Fibroblast of villous mesenchyme (primary cell): ENCODE measurements around the gene TOP2B. TPM values are rescaled to one million over a fixed set of nuclear protein-coding genes. Genes with fewer than 3 reads are reported as not detected.

Experiments used
- DNase-seq: peaks from one replicate; pipeline ENCODE4 v3.0.0-alpha.2; 2010; ENCODE audit warnings: low read depth
- H3K4me3 ChIP-seq: 2 replicates; pipeline ENCODE4 v1.5.1; 2011; ENCODE audit warnings: low read depth, mild to moderate bottlenecking, low read length
- total RNA-seq: library from RNA; depleted of rRNA; stranded (reverse); fragments of >200 nt; gene quantifications from 2 replicates; pipeline ENCODE4 v1.2.3, GENCODE V29; 2012
- TF ChIP-seq, protein P1 (sequence below): IDR thresholded peaks from 2 replicates; pipeline ENCODE4 v1.5.1; 2012; ENCODE audit warnings: low read depth, mild to moderate bottlenecking, low read length; ENCODE audit not compliant: insufficient read depth

TOP2B gene
- total RNA-seq, 1 donor: 88.5 TPM

DNA sequence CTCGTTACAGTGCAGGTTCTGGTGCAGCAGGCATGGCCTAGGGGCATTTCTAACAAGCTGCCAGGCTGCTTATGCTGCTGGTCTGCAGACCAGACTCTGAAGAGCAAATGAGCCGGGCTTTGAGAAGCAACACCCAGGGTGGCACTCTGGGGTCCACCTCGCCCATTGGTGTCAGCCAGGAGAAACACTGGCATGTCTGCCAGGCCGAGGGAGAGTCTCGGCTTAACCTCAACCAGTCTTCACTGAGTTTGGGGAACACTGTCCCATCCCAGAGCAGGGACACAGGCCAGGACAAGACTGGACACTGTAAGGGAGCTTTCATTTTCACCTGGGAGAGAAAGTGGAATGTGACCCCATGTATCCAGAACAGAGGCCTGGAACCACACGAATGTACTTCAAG lies 93.4 kb downstream of the TOP2B start:
- no peak for DNase-seq
- H3K4me3 ChIP-seq: no peak overlapping the region
- TF ChIP-seq, protein P1, sequence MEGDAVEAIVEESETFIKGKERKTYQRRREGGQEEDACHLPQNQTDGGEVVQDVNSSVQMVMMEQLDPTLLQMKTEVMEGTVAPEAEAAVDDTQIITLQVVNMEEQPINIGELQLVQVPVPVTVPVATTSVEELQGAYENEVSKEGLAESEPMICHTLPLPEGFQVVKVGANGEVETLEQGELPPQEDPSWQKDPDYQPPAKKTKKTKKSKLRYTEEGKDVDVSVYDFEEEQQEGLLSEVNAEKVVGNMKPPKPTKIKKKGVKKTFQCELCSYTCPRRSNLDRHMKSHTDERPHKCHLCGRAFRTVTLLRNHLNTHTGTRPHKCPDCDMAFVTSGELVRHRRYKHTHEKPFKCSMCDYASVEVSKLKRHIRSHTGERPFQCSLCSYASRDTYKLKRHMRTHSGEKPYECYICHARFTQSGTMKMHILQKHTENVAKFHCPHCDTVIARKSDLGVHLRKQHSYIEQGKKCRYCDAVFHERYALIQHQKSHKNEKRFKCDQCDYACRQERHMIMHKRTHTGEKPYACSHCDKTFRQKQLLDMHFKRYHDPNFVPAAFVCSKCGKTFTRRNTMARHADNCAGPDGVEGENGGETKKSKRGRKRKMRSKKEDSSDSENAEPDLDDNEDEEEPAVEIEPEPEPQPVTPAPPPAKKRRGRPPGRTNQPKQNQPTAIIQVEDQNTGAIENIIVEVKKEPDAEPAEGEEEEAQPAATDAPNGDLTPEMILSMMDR: no peak

DNA sequence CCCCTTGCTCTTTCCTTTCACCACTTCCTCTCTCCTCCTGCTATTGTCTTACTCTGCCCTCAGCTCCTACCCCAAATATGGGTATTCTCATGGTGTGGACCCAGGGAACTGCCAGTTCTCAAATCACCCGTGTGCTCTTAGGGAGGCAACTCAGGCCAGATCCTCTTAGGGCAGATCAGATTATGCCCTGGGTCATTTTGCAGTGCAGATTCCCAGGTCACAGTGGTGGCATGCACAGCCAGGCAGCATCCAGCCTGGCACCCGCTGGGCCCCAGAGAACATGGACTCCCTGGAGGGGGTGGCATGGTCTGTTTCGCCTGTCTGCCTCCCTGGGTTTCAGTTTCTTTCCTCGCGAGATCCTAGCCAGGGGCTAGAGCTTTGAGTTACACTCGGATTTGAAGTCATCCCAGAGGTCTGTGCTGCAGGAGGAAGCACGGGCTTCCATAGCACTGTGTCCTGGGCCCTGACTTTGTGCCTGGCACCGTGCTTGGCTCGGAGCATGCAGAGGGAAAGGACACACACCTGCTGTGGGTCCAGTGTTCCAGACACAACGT lies 96.1 kb downstream of the TOP2B start:
- no peak overlapping the region for H3K4me3 ChIP-seq
- DNase-seq: no peak
- TF ChIP-seq, protein P1: no peak

DNA sequence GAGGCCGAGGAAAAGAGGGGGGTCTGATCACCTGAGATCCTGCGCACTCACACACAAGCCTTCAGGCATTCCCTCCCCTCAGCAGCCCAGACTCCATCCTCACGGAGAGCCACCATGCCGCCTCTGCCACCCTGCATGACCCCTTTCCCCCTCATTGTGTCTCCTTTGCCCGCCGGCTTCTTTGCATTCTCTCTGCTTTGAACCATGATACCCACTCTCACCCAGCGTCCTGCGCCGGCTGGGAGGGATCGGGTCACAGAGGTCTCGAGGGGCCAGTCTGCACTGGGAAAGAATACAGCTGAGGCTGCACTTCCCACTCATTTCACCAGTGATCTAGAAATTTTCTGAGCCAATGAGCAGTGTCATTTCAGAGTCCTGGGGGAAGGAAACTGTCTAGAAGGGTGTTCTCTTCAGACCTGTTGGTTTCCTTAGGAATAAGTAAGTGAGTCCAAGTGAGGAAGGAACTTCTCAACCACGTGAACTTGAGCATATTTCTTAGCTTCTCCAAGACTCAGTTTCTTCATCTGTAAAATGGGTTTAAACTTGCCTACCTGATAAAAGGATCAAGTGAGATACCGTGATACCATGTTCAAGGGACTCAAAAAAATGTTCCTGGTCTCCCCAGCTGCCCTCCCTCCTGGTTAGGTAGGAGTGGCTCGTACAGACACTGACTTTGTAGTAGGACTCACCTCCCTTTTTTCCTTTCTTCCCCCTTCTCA lies 96.7 kb downstream of the TOP2B start:
- TF ChIP-seq, protein P1: no peak
- DNase-seq: no peak
- no peak overlapping the region for H3K4me3 ChIP-seq

GRCh38 chr3:25567388-25567787 lies 97.3 kb downstream of the TOP2B start:
- DNase-seq: no peak
- H3K4me3 ChIP-seq: no peak overlapping the region
- TF ChIP-seq, protein P1: no peak

DNA sequence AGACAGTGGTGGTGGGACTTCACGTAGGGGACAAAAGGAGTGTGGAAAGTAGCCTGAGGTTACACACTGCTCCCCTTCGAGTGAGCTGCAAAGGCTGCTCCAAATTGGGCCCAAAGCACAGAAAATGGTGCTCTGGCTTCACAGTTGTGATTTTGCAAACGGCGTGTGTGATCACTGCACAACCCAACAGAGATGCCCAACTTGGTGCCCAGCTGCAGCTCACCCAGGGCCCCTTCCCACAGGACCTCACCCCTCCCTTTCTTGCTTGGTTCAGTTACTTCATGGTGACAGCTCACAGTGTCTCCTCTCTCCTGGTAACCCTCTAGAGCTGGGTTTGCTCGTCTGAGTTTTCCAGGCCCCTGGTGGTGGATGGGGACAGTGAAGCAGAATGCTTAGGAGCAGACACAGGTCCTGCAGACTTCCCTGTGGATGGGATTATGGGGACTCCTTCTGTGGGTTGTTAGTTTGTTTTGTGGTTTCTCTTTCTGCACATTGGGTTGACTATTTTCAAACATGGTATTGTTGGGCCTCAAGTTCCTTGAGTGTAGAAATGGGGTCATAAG lies 98.3 kb downstream of the TOP2B start:
- DNase-seq: no peak
- TF ChIP-seq, protein P1: peak; percentile 18

DNA sequence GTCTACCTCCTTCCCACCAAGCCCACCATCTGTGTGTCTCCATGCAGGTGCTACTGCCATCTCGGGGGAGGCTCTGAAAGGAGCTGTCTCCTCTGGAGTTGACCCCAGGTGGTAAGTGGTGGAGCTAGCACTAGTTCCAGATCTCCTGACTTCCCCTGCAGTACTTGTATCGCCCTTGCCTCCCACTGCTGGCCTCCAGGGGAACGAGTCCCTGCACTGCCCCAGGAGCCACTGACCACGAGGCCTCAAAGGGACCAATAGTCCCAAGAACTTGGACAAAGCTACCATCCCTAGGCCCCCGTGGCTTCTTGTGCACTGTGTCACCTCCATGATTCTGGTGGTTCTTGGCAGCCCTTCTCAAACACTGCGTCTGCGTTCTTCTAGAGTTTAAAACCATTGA lies 98.9 kb downstream of the TOP2B start:
- TF ChIP-seq, protein P1: no peak
- no peak overlapping the region for H3K4me3 ChIP-seq
- no peak for DNase-seq

More for the DNA sequence above, 98.3 kb downstream of the TOP2B start:
- no peak overlapping the region for H3K4me3 ChIP-seq

DNA sequence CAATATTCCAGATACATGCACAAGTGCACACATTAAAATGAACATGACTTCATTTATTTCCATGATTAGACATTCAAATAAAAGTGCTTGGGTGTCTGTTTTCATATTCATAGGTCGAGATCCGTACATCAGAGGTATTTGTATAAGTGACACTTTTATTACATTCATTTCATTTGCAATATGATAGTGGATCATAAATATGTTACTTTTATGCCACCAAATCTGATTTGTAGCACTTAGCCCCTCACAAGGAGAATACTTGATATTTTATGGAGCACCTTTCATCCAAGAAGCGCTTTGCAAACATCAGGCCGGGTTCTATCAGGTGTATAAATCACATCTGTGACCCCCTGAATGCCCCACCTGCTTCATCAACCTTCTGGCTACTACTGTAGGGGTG lies 100.6 kb downstream of the TOP2B start:
- DNase-seq: no peak
- H3K4me3 ChIP-seq: no peak overlapping the region
- TF ChIP-seq, protein P1: no peak
